H1 (cell line): Measurements from ENCODE around the gene SPACA9.

Source experiments
- BCL11A ChIP-seq, 2 experiments: IDR thresholded peaks; one replicate each; pipeline ENCODE4 v1.6.1; 2011; ENCODE audit warnings: low read depth in 2 of 2, low read length in 2 of 2, mild to moderate bottlenecking in 2 of 2
- CREB1 ChIP-seq: IDR thresholded peaks from 2 replicates; pipeline ENCODE4 v1.6.1; 2012; ENCODE audit warnings: inconsistent platforms
- EZH2 ChIP-seq: fragments of 200-600 bp; sonication (generic); IDR thresholded peaks from 2 replicates; pipeline ENCODE4 v1.7.1; 2012; ENCODE audit warnings: low read depth, mild to moderate bottlenecking, moderate library complexity, low read length, inconsistent platforms; ENCODE audit not compliant: severe bottlenecking
- HDAC2 ChIP-seq, 2 experiments: fragments of 300-600 bp in 1 of 2; sonication (generic) in 1 of 2; IDR thresholded peaks; 2 replicates each; pipeline ENCODE4 v1.6.1; 2011 to 2012; ENCODE audit warnings: low read depth in 2 of 2, low read length in 2 of 2, mild to moderate bottlenecking in 2 of 2, moderate library complexity in 2 of 2, borderline replicate concordance in 1 of 2, inconsistent platforms in 1 of 2
- POLR2A ChIP-seq, 2 experiments: IDR thresholded peaks; 1 replicate in 1 of 2; 2 replicates in 1 of 2; pipeline ENCODE4 v1.6.1; 2011; ENCODE audit warnings: low read depth in 2 of 2, low read length in 2 of 2, mild to moderate bottlenecking in 2 of 2; ENCODE audit errors: control extremely low read depth in 1 of 2
- POLR2AphosphoS5 ChIP-seq: IDR thresholded peaks from 2 replicates; pipeline ENCODE4 v1.6.1; 2011; ENCODE audit warnings: low read depth, low read length
- RFX5 ChIP-seq: IDR thresholded peaks from 2 replicates; pipeline ENCODE4 v1.6.1; 2011; ENCODE audit warnings: low read depth, low read length, improper control_type of control experiment, borderline replicate concordance
- SAP30 ChIP-seq: fragments of 300-600 bp; sonication (generic); IDR thresholded peaks from 2 replicates; pipeline ENCODE4 v1.7.1; 2012; ENCODE audit warnings: low read length, moderate library complexity, mild to moderate bottlenecking, inconsistent platforms; ENCODE audit not compliant: insufficient read depth, insufficient replicate concordance
- TAF1 ChIP-seq: IDR thresholded peaks from 2 replicates; pipeline ENCODE4 v1.6.1; 2011; ENCODE audit warnings: mild to moderate bottlenecking, low read depth, low read length
- TEAD4 ChIP-seq: IDR thresholded peaks from 2 replicates; pipeline ENCODE4 v1.6.1; 2012; ENCODE audit warnings: low read depth, low read length, inconsistent platforms, mixed read lengths
- TF ChIP-seq, protein P1 (sequence below): IDR thresholded peaks from 2 replicates; pipeline ENCODE4 v1.6.1; 2012; ENCODE audit warnings: low read length, inconsistent platforms
- TF ChIP-seq, protein P2 (sequence below), 3 experiments: IDR thresholded peaks; 1 replicate in 2 of 3; 2 replicates in 1 of 3; pipeline versions ENCODE4 v1.5.1 to v1.6.1; 2011; ENCODE audit warnings: low read length in 3 of 3, mild to moderate bottlenecking in 3 of 3, inconsistent platforms in 2 of 3, low read depth in 1 of 3, moderate library complexity in 1 of 3; ENCODE audit not compliant: insufficient read depth in 1 of 3; ENCODE audit errors: control extremely low read depth in 1 of 3

DNA sequence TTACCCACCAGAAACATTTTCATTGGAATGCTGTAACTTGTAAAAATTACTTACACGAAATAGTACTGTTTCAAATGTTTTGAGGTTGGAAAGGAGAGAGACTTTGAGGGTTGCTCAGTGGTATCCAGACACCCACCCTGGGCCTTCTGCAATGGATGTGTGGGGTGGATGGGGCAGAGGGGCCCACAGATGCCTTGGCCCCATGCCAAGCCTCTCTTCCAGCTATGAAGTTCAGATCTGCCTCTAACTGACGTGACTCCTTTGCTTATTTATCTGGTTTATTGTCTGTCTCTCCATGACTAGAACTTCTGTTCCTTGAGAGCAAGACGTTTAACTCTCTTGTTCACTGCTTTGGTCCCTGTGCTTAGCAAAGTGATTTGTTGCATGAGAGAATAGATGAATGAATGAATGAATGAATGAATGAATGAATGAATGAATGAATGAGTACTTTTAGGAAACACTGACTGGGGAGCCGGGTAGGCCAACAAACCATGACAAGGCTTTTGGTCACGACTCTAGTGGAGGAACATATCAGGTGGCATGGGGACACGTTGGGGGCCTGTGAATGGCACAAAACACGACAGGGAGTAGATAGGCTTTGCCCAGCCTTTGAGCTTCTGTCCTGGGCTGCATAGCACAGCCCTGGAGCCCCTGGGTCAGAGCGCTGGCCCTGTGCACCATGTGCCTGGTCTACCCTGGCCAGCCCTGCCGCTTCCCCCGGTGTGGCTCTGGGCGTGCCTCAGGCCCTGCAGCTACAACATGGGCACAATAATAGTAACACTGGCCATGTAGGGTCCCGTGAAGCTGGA, 32.4 kb upstream of the SPACA9 start:
- TF ChIP-seq, protein P1, sequence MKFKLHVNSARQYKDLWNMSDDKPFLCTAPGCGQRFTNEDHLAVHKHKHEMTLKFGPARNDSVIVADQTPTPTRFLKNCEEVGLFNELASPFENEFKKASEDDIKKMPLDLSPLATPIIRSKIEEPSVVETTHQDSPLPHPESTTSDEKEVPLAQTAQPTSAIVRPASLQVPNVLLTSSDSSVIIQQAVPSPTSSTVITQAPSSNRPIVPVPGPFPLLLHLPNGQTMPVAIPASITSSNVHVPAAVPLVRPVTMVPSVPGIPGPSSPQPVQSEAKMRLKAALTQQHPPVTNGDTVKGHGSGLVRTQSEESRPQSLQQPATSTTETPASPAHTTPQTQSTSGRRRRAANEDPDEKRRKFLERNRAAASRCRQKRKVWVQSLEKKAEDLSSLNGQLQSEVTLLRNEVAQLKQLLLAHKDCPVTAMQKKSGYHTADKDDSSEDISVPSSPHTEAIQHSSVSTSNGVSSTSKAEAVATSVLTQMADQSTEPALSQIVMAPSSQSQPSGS = no peak
- TF ChIP-seq POLR2A (IDR thresholded peaks at IDR 0.05; ENCODE audit: control extremely low read depth in 1 of 2, low read depth in 2 of 2, low read length in 2 of 2) (no peak), TEAD4 (no peak), TAF1 (no peak), SAP30 (no peak), RFX5 (no peak), BCL11A (IDR thresholded peaks at IDR 0.05; ENCODE audit: low read depth in 2 of 2, low read length in 2 of 2) (no peak), CREB1 (no peak), EZH2 (no peak), HDAC2 (IDR thresholded peaks at IDR 0.05; ENCODE audit: borderline replicate concordance in 1 of 2, low read depth in 2 of 2, low read length in 2 of 2) (no peak), POLR2AphosphoS5 (no peak)
- TF ChIP-seq, protein P2, sequence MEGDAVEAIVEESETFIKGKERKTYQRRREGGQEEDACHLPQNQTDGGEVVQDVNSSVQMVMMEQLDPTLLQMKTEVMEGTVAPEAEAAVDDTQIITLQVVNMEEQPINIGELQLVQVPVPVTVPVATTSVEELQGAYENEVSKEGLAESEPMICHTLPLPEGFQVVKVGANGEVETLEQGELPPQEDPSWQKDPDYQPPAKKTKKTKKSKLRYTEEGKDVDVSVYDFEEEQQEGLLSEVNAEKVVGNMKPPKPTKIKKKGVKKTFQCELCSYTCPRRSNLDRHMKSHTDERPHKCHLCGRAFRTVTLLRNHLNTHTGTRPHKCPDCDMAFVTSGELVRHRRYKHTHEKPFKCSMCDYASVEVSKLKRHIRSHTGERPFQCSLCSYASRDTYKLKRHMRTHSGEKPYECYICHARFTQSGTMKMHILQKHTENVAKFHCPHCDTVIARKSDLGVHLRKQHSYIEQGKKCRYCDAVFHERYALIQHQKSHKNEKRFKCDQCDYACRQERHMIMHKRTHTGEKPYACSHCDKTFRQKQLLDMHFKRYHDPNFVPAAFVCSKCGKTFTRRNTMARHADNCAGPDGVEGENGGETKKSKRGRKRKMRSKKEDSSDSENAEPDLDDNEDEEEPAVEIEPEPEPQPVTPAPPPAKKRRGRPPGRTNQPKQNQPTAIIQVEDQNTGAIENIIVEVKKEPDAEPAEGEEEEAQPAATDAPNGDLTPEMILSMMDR (IDR thresholded peaks at IDR 0.05; ENCODE audit: control extremely low read depth in 1 of 3, insufficient read depth in 1 of 3, low read depth in 1 of 3, low read length in 3 of 3) = no peak
